ENCODE measurements around the gene DICER1.
A peak's percentile ranks its signal among the peaks of the same experiment; 100 is the strongest.

The DICER1 gene

DNA sequence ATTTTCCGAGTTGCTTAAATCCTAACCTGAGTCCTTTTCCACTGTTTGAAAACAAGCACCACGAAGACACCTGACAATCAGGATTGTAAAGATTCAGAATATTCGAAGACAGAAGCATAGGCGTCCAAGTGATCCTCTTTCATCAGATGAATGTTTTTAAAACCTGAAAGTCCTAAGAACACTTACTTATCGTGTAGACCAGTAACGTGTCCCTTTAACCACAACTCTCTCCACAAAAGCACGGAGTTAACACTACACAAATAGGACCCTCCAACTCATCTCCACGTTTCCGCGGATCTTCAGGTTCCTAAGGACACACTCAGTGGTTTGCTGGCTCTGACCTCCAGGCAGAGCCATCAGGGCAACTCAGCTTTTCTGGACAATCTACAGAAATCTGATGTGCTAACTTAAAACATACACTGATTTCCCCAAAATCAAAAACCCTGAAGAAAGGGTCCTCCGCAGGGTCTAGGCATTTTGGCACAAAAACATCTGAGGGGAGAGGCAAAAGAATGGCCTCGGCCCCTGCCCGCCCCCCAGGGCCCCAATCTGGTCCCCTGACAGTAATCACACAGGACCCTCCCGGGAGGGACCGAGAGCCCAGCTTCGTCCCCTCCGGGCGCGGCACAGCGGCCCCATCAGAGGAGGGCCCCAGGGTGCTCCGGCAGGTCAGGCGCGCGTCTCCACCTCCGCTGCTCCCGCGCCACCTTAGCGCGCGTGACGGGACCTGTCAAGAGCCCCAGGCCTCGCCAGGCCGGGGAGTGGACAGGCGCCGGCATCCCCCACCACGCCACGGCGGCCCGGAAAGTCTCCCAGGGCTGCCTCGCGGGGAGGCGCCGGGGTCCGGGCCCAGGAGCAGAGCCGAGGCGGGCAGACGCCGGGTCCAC lies 925 bp downstream of the DICER1 start:
- FAIRE-seq (peak; percentile 54), DNase-seq (ENCODE audit: insufficient read length, low spot score) (peak; percentile 8)
- TF ChIP-seq PAX5 (IDR thresholded peaks at IDR 0.05; ENCODE audit: insufficient read depth, low read length, severe bottlenecking) = no peak
- TF ChIP-seq POLR2A (IDR thresholded peaks at IDR 0.05; ENCODE audit: low read depth, low read length) = no peak
- no peak for TF ChIP-seq POU2F2 (IDR thresholded peaks at IDR 0.05; ENCODE audit: low read depth, low read length)
- no peak for TF ChIP-seq TAF1 (IDR thresholded peaks at IDR 0.05; ENCODE audit: low read depth, low read length)
- TF ChIP-seq SPI1 (IDR thresholded peaks at IDR 0.05; ENCODE audit: low read depth, low read length) = no peak

DNA sequence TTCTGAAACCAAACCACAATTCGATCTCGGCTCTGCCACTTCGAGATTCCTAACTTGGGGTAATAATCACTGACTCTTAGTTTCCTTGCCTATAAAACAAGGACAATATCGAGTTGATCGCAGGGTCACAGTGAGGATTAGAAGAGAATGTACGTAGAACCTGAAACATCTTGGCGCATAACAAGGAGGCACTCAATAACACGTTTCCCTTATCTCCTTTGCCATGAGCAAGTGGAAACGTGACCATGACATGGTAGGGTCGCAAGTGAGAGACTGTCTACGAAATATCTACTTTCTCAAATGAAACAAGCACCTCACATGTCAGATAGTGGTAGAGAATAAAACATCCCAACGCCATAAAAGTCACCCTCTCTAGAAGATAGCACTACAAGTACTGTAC lies 2.3 kb downstream of the DICER1 start:
- FAIRE-seq = peak; percentile 54
- no peak for DNase-seq (ENCODE audit: insufficient read length, low spot score)
- no peak for TF ChIP-seq TAF1 (IDR thresholded peaks at IDR 0.05; ENCODE audit: low read depth, low read length)
- TF ChIP-seq POLR2A (IDR thresholded peaks at IDR 0.05; ENCODE audit: low read depth, low read length) = no peak
- no peak for TF ChIP-seq SPI1 (IDR thresholded peaks at IDR 0.05; ENCODE audit: low read depth, low read length)
- no peak for TF ChIP-seq POLR2AphosphoS5 (IDR thresholded peaks at IDR 0.05; ENCODE audit: low read depth, low read length)
- no peak for TF ChIP-seq POU2F2 (IDR thresholded peaks at IDR 0.05; ENCODE audit: low read depth, low read length)
- TF ChIP-seq PAX5 (IDR thresholded peaks at IDR 0.05; ENCODE audit: insufficient read depth, low read length, severe bottlenecking) = no peak

DNA sequence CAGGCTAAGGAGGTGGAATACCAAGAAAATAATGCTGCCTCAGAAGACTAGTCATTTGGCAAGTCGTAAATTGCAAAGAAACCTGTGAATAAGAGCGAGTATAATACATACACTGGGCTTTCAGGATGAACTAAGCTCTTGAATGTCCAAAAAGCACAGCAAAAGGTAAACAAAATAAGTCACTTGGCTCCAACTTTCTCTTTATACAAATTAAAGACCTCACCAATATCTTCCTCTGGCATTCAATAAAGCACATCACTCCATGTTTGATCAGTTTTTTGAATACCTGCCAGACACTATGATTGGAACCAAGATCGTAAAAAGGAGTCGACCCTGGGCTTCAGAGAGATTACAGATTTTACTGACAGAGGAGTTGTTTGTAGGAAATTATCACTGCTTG lies 3.5 kb downstream of the DICER1 start:
- no peak for TF ChIP-seq POLR2A (IDR thresholded peaks at IDR 0.05; ENCODE audit: low read depth, low read length)
- no peak for TF ChIP-seq POU2F2 (IDR thresholded peaks at IDR 0.05; ENCODE audit: low read depth, low read length)
- no peak for TF ChIP-seq SPI1 (IDR thresholded peaks at IDR 0.05; ENCODE audit: low read depth, low read length)
- no peak for TF ChIP-seq POLR2AphosphoS5 (IDR thresholded peaks at IDR 0.05; ENCODE audit: low read depth, low read length)
- no peak for TF ChIP-seq TAF1 (IDR thresholded peaks at IDR 0.05; ENCODE audit: low read depth, low read length)
- no peak for TF ChIP-seq PAX5 (IDR thresholded peaks at IDR 0.05; ENCODE audit: insufficient read depth, low read length, severe bottlenecking)
- FAIRE-seq = no peak
- no peak for DNase-seq (ENCODE audit: insufficient read length, low spot score)

DNA sequence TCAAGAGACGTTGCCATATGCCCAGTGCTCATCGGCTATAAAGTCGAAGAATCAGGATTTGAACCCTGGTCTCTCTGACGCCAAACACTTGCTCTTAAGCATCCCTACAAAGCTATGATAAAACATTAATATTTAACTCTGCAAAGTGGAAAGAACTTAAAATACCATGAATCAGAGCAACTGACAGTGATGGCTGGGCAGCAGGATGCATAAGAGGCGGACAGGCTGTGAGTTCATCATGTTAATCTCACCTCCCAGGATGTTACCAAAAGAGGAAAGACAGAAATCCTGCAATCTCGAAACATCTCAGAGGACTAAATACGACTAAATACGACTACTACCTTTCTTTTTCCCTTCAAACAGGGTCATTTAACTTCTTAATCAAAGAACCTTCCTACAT lies 5.8 kb downstream of the DICER1 start:
- no peak for TF ChIP-seq POLR2AphosphoS5 (IDR thresholded peaks at IDR 0.05; ENCODE audit: low read depth, low read length)
- TF ChIP-seq PAX5 (IDR thresholded peaks at IDR 0.05; ENCODE audit: insufficient read depth, low read length, severe bottlenecking) = no peak
- FAIRE-seq (no peak), DNase-seq (ENCODE audit: insufficient read length, low spot score) (no peak)

DNA sequence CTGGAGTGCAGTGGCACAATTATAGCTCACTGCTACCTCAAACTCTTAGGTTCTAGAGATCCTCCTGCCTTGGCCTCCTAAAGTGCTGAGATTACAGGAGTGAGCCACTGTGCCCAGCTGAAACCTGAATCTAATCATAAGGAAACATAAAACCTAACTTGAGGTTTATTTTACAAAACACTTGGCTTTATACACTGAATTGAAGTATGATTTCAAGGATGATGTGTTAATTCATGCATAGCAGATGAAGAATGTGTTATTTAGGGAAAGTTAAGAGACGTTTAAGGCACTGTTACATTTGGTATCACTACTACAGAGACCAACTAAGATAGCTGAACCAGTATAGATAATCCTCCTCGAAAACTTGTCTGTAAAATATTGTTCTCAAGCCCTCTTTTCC lies 6.4 kb downstream of the DICER1 start:
- no peak for TF ChIP-seq POLR2A (IDR thresholded peaks at IDR 0.05; ENCODE audit: low read depth, low read length)
- TF ChIP-seq PAX5 (IDR thresholded peaks at IDR 0.05; ENCODE audit: insufficient read depth, low read length, severe bottlenecking) = no peak
- TF ChIP-seq POLR2AphosphoS5 (IDR thresholded peaks at IDR 0.05; ENCODE audit: low read depth, low read length) = no peak
- no peak for TF ChIP-seq POU2F2 (IDR thresholded peaks at IDR 0.05; ENCODE audit: low read depth, low read length)
- DNase-seq (ENCODE audit: insufficient read length, low spot score) (no peak), FAIRE-seq (no peak)

DNA sequence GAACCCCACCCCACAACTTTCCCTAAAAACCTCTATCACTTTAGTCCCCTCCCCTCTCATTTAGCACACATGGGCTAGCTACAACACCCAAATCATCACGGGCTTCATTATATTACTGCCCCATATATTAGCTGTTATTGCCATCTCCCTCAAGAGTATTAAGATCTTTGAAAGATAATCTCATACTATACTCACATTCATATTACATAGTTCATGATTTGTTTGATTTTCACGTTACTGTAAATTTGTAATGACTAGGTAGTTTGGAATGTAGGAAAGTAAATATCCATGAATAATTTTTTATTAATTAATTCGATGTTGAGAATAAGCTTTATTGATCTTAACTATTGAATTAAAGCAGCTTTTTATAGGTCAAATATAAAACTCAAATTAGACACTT lies 7.9 kb downstream of the DICER1 start:
- FAIRE-seq = no peak
- DNase-seq (ENCODE audit: insufficient read length, low spot score) = no peak
- TF ChIP-seq POLR2A (IDR thresholded peaks at IDR 0.05; ENCODE audit: low read depth, low read length) = no peak
- no peak for TF ChIP-seq SPI1 (IDR thresholded peaks at IDR 0.05; ENCODE audit: low read depth, low read length)

DNA sequence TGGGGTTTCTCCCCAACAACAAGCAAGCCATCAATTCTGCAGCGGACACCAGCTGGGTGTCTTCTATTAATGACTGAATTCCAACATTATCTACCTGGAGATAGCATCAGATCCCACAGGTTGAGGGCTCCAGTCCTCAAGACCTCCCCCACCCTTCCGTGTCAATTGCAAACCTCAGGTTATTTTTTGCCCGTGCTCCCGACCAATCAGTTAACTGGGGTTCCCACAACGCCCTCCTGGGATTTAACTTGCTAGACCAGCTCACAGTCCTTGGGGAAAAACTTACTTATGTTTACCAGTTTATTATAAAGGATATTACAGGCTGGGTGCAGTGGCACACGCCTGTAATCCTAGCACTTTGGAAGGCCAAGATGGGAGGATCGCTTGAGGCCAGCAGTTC lies 9.7 kb downstream of the DICER1 start:
- TF ChIP-seq TAF1 (IDR thresholded peaks at IDR 0.05; ENCODE audit: low read depth, low read length) (no peak), POLR2AphosphoS5 (IDR thresholded peaks at IDR 0.05; ENCODE audit: low read depth, low read length) (no peak), PAX5 (IDR thresholded peaks at IDR 0.05; ENCODE audit: insufficient read depth, low read length, severe bottlenecking) (no peak), POLR2A (IDR thresholded peaks at IDR 0.05; ENCODE audit: low read depth, low read length) (no peak), POU2F2 (IDR thresholded peaks at IDR 0.05; ENCODE audit: low read depth, low read length) (no peak), SPI1 (IDR thresholded peaks at IDR 0.05; ENCODE audit: low read depth, low read length) (no peak)
- FAIRE-seq (no peak), DNase-seq (ENCODE audit: insufficient read length, low spot score) (no peak)

DNA sequence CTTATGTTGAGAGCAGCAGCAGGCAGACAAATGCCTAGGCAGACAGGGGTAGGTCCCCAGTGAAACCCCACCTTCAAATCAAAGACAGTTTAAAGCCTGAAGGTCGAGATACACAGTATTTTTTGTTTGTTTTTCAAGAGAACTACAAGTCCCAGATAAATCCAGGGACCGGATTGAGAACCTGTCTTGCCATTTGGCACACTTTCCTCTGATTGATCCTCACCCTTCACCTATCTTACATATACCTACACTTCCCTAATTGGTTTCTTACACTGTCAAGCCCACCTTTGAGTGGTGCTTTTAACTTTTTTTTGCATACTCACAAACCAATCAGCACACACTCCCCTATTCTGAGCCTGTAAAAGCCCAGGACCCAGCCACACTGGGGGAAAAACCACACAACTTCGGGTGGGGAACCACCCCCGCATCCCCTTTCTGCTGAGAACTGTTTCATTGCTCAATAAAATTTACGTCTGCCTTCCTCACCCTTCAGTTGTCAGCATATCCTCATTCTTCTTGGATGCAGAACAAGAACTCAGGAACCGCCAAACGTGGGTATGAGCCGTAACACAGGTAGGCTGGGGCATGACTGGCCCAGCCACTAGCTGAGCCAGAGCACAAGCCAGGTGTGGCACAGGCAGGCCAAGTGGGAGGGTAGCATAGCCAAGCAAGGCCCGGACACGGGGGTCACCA lies 11.1 kb downstream of the DICER1 start:
- no peak for DNase-seq (ENCODE audit: insufficient read length, low spot score)
- TF ChIP-seq PAX5 (IDR thresholded peaks at IDR 0.05; ENCODE audit: insufficient read depth, low read length, severe bottlenecking) (no peak), POU2F2 (IDR thresholded peaks at IDR 0.05; ENCODE audit: low read depth, low read length) (no peak)
- no peak for FAIRE-seq

DNA sequence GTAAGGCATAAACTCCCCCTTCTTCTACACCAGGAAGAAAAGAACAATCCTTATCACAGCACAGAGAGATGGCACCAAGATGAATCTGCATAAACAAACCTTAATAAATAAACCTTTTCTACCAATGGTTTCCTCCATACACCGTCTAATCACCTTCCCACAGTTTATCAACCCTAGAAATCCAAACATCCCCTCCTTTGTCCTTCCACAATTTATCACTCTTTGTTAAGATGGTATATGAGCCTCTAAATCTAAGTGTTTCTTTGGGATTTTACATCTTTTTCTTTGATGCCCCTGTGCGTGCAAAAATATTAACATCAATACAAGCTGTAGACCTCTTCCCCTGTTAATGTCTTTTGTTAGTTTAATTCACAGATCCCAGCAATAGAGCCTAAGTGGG lies 12.5 kb downstream of the DICER1 start:
- FAIRE-seq (no peak), DNase-seq (ENCODE audit: insufficient read length, low spot score) (no peak)
- TF ChIP-seq POLR2AphosphoS5 (IDR thresholded peaks at IDR 0.05; ENCODE audit: low read depth, low read length) (no peak), TAF1 (IDR thresholded peaks at IDR 0.05; ENCODE audit: low read depth, low read length) (no peak), POU2F2 (IDR thresholded peaks at IDR 0.05; ENCODE audit: low read depth, low read length) (no peak)

DNA sequence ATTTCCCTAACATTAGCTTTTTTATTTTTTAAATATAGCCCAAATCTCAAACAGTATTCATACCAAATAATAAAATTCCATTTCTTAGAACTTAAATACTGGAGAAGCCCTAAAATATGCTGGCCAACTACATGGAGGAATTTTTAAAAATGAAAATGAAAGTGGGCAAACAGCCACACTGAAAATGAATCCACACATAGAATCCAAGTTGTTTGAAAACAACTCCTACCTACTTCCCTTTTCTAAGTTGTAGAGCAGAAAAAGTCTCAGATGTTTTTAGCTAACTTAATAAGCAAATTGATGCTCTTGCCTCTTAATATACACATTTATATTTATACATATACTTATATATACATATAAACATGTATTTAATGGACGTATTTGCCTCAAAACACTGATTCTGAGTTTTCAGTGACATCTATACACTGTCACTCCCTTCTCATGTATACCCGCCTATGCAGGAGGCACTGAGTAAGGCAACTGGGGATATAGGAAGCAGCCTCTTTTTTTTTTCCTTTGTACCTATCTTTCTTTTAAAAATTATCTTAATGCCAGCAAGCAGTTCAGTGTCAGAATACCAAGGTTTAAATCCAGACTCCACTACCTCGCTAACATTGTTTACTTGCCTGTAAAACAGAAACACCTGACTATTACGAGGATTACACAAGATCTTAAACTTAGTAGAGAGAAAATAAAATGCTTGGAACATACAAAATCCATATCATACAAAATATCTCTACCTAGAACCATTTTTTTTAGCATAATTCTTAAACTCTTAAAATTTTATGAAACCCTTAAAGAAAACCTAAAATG lies 13.3 kb downstream of the DICER1 start:
- no peak for FAIRE-seq
- no peak for DNase-seq (ENCODE audit: insufficient read length, low spot score)
- TF ChIP-seq SPI1 (IDR thresholded peaks at IDR 0.05; ENCODE audit: low read depth, low read length) (peak; percentile 63), TAF1 (IDR thresholded peaks at IDR 0.05; ENCODE audit: low read depth, low read length) (no peak)

All from GM12891 (cell line).